Activated T-helper 9 cell treated with anti-CD3 and anti-CD28 coated beads, Interleukin-2, amount 50 U/mL, for 16 hours (primary cell): ENCODE measurements around the gene ASMTL.
A peak's percentile ranks its signal among the peaks of the same experiment; 100 is the strongest.
"Not testable (repeated sequence)": the region's sequence is repeated elsewhere in the genome, so short reads cannot be mapped to it uniquely, and the experiment has no call there.

Source experiments
- DNase-seq: peaks from one replicate; pipeline ENCODE4 v3.0.0-alpha.2; 2020; ENCODE audit warnings: low read depth

Gene ASMTL

GRCh38 chrX:1481636-1482529, 29.2 kb upstream of the ASMTL start:
- DNase-seq = peak; percentile 60

DNA sequence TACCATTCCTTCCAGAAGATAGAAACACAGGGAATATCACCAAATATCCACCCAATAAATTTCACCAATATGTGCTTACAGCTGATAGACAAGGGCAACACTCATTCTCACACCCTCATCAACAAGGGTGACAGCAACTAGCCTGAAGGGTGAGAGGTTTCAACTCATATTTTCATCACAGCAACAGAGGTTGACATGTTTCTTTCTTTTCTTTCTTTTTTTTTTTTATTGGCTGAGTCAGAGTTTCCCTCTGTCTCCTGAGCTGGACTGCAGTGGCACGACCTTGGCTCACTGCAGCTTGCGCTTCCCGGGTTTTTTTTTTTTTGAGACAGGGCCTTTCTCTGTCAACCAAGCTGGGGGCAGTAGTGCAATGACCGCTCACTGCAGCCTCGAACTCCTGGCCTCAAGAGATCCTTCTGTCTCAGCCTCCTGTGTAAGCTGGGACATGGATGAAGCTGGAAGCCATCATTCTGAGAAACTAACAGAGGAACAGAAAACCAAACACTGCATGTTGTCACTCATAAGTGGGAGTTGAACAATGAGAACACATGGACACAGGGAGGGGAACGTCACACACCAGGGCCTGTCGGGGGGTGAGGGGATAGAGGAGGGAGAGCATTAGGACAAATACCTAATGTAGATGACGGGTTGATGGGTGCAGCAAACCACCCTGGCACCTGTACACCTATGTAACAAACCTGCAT, 27.5 kb upstream of the ASMTL start:
- no peak for DNase-seq

DNA sequence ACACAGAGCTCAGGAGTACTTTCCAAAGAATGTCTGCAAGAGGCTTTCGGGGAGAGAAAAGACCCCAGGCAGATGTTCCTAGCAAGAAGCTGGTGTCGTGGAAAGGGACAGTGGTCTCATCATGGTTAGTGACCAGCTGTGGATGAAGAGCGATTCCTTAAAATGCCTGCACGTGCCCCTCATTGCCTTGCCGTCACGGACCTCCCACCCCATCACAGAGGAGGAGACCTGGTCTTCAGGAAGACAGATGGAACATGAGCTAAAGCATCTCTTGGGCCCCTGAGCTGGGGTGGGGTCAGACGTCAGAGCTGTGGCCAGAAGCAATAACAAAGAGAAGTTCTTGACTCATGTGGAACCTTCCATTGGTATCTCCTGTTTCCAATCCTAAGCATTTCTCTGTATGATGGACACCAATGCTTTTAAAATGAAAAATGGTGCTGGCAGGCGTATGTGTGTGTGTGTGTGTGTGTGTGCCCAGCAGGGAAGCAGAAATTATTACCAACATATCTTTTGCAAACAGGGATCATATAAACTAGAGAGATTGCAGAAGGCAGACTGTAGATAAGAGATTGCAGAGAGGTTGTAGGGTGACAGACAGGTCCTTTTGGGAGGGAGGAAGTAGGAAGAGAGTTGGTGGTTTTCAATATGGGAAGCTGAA, 25.2 kb upstream of the ASMTL start:
- DNase-seq = no peak

DNA sequence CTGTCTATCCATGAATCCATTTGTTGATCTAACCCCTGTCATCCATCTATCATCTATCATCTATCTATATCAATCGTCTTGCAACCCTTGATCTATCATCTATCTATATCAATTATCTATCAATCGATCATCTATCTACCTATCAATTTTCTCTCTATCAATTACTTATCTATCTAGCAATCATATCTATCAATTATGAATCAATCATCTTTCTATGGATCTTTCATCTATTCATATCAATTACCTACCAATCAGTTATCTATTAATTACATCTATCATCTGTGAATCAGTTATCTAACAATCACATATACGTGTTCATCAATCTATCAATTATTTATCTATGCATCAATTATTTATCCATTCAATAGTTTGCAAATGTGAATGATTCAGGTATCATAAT, 24.5 kb upstream of the ASMTL start:
- no peak for DNase-seq

- DNase-seq = no peak
Observed at GRCh38 chrX:1476682-1477081, 24.0 kb upstream of the ASMTL start.

- no peak for DNase-seq
Observed at GRCh38 chrX:1475881-1476280, 23.2 kb upstream of the ASMTL start.

DNA sequence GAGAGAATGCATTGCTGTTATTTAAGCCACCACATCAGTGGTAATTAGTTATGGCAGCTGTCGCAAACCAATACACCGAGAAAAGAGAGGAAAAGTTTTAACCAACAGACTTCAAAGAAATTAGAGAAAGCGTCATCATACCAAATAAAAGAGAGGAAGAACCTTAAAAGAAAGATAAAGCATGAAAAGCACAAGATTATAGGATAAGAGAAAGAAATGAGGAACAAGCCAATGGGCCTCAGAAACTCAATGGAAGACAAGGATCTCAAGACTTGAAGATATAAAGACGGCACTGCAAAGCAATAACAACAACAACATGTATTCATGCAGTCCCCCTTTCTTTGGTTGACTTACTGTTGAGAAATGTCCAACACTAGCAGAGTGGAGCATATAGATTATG, 22.8 kb upstream of the ASMTL start:
- DNase-seq = no peak

DNA sequence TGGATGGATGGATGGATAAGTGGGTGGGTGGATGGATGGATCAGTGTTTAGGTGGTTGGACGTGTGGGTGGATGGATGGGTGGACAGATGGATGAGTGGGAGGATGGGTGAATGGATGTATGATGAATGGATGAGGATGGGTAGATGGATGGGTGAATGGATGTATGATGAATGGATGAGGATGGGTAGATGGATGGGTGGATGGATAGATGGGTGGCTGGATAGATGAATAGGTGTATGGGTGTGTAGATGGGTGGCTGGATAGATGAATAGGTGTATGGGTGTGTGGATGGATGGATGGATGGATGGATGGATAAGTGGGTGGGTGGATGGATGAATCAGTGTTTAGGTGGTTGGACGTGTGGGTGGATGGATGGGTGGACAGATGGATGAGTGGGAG, 21.9 kb upstream of the ASMTL start:
- not testable (repeated sequence) for DNase-seq

DNA sequence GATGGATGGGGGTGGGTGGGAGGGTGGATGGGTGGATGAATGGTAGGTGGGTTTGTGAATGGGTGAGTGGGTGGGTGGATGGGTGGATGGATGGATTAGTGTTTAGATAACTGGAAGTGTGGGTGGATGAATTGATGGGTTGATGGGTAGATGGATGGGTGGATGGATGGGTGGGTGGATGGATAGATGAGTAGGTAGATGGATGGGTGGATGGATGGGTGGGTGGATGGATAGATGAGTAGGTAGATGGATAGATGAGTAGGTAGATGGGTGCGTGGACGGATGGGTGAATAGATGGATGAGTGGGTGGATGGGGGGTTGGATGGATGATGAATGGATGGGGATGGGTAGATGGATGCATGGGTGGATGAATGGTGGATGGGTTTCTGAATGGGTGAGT, 20.3 kb upstream of the ASMTL start:
- DNase-seq = no peak

DNA sequence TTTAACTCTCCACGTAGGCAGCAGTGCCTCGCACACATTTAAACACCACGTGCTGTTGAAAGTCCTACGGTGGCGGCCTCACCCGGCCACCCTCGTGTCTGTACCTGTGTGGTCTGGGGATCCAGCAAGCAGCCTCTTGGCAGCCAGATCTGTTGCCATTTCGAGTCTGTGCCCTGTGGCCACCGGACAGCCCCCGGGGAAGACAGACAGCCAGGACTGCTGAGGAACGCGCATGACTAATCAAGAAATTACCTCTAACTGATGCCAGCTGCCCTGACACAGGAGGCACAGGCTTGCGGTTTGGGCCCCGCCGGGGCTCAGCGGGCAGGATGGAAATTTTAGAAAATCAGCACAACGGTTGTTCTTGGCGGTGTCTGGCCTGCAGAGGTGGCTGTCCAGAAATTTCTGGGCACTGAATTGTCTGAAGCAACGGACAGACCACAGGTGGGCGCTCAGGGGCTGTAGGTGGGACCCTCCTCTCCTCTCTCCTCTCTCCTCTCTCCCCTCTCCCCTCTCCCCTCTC, 15.6 kb upstream of the ASMTL start:
- DNase-seq = peak; percentile 72

DNA sequence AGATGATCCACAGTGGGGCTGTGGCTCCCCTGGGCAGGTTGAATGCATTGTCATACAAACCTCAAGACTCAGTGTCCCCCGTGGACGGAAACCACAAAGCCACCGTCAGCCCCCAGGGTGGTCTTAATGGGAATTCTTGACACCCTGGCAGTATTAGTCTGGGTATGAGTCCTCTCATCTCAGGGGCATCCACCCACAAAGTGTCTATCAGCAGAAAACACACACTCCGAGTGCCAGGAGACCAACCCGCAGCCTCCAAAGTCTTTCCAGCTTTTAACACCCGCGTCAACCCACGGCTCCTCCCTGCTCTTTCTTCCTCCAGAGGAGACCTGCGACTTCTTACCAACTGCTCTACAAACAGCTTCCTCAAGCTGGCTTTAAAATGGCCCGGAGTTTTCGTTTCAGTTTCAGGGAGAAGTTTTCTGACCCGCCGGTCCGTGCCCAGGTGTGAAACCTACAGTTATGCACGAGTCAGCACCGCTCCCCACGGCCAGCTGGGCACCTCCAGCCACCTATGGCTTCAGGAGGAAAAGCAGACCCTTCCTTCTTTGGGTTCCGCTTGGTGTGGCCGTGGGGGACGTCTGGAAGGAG, 14.4 kb upstream of the ASMTL start:
- DNase-seq = no peak

GRCh38 chrX:1466232-1466661, 13.5 kb upstream of the ASMTL start:
- DNase-seq = no peak

DNA sequence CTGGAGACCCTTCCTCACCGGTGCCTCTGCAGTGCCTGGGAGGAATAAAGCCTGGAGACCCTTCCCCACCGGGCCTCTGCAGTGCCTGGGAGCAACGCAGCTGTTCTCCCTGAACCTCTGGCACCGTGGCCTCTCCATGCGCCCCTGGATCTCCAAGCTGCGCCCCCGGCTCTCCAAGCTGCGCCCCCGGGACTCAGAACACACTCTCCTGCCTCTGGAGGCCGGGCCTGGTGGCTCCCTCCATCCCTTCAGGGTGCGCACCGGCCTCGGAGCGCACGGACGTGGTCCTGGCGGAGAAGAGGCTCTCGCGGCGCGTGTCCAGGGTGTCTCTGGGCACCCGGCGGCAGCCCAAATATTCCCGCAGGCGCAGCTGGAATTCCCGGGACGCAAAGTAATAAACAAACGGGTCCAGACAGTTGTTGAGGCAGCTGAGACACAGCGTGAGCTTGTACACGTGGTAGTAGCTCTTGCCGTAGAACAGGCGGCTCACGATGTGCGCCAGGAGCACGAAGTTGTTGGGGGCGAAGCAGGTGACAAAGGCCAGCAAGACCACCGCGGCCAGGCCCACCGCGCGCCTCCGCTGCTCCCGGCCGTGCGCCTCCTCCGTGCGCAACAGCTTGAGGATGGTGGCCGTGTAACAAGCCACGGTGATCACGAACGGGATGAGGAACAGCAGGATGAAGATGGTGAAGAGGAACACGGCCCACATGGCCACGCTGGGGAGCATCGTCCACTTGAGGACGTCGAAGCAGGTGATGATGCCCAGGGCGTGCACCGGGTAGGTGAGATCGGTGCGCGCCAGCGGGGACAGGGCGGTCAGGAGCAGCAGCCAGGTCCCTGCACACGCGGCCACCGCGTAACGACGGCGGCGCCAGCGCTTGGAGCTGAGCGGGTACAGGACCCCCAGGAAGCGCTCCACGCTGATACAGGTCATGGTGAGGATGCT, 12.8 kb upstream of the ASMTL start:
- no peak for DNase-seq

GRCh38 chrX:1464971-1465285, 12.2 kb upstream of the ASMTL start:
- DNase-seq = no peak

DNA sequence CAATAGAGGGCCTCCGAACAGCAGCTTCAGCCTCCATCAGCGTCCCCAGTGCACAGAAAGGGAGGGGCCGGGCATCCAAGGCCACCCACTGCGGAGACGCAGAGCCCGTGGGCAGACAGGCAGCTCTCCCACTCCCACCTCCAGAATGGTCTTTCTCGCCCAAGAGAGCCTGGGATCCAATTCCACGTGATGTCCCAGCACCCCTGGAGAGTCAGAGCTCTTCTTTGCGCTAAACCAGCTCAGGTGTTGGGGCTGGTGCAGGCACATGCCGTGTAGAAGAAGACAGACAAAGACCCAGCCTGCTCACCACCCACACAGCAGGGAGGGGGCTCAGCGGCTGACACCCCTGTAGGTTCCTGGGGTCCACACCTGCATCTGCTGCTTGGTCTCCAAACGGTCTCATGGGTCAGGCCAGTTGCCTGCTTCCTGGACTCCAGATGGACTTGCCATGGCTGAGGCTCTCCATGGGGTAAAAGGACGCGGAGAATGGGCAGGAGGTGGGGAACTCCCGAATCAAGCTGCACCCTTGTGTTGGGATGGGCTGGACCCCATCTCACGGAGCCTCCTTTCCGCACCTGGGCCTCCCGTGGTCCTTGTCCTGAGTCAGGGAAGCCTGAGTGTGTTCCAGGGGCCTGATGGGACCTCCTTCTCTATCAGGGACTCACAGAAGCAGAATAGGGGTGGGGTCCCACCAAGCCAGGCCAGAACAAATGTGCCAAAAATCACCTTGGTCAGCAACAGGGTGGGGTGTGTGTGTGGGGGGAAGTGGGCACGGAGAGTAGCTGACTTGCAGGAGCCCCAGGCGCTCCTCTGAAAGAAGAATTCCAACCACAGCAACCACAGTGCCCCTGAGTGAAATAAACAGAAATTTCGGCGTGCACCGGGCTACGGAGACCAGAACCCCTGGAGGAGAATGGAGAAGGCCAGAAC, 11.6 kb upstream of the ASMTL start:
- no peak for DNase-seq

DNA sequence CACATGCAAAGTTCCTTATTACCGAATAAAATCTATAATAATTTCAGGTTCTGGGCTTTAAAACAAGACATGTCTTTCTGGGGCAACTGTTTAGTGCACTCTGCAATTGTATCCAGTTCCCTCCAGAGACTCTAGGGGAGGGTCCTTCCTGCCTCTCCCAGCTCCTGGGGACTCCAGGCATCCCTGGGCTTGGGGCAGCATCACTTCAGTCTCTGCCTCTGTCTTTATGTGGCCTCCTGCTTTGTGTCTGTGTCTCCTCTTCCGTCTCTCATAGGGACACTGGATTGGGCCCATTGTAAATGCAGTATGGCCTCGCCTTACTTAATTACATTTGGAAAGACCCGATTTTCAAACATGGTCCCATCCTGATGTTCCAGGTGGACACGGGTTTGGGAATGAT, 10.9 kb upstream of the ASMTL start:
- DNase-seq = no peak

DNA sequence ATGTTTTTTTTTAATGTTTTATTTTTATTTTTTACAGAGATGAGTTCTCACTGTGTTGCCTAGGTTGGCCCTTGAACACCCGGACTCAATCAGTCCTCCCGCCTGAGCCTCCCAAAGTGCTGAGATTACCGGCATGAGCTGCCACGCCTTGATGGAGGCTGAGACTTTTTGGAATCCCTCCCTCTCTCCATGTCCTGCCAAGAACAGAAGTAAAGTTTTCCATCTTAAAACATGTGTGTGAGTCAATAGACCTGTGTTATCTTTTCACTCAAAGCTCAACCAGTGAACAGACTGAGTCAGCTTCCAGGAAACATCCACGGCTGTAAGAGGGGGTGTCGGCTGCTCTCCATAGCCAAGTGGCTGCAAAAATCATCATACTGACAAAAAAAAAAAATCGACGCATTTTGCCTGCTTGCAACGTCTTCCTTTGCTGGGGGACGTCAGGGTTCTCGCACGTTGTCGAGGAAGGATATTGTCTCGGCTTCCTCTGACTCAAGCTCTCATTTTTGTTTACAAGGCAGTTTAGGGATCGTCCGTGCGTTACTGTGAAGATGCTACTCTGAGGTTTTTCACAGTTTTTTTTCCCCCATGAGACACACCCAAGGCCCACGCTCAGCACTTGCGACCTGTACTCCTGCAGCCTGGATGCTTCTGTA, 10.0 kb upstream of the ASMTL start:
- DNase-seq = peak; percentile 60

DNA sequence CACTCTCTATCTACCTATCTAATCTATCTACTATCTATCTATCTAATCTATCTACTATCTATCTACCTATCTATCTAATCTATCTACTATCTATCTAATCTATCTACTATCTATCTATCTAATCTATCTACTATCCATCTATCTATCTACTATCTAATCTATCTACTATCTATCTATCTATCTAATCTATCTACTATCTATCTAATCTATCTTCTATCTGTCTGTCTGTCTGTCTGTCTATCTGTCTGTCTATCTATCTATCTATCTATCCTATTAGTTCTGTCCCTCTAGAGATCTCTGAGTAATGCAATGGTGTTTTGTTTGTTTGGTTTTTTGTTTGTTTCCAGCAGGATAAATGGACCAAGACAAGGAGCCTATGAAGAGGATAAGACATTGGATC, 9.4 kb upstream of the ASMTL start:
- no peak for DNase-seq

- no peak for DNase-seq
Observed at GRCh38 chrX:1455948-1456280, 3.2 kb upstream of the ASMTL start.
